ENCODE measurements around the gene SERPINC1. TPM values are rescaled to one million over a fixed set of nuclear protein-coding genes. Genes with fewer than 3 reads are reported as not detected.

SERPINC1 gene
- total and polyA plus RNA-seq, 10 of the 15 experiments (the other 5 are each of a cell fraction or from before 2014, with no cell fraction given), result 0.11 to 0.44 TPM; not detected in 8

- 33% methylated on average over 3 of the region's 3 CpGs for WGBS (ENCODE audit: insufficient coverage, insufficient replicate concordance, low lambda C conversion rate, missing lambda C conversion rate)
- POLR2A ChIA-PET, result no interaction called here
- Histone ChIP-seq H3K79me2 (ENCODE audit: control insufficient read depth, insufficient read depth, low read length) (no peaks in the 10 kb centered on the region), H3K9ac (ENCODE audit: control insufficient read depth, insufficient read depth, low read length) (no peak overlapping the region), H3K4me2 (ENCODE audit: control insufficient read depth, insufficient read depth) (no peak overlapping the region), H3K9me3 (replicated peaks; ENCODE audit: control insufficient read depth, insufficient read depth, low read length) (no peaks in the 10 kb centered on the region), H3K27me3 (replicated peaks in 1 of 2; ENCODE audit: control insufficient read depth in 2 of 2, insufficient read depth in 2 of 2, low read length in 1 of 2) (peaks cover 0 to 1% of the 10 kb centered on the region in 2 experiments; a peak in 1 of 4 replicates), H3K4me1 (ENCODE audit: control insufficient read depth, insufficient read depth, low read length) (no peaks in the 10 kb centered on the region), H3K27ac (ENCODE audit: control insufficient read depth, insufficient read depth) (no peak overlapping the region), H2AFZ (ENCODE audit: control insufficient read depth, low read depth, low read length) (no peak overlapping the region), H4K20me1 (ENCODE audit: control insufficient read depth, insufficient read depth) (no peaks in the 10 kb centered on the region), H3K36me3 (ENCODE audit: control insufficient read depth in 2 of 2, insufficient read depth in 2 of 2, low read length in 1 of 2) (no peaks in the 10 kb centered on the region), H3K4me3 (no peak overlapping the region)
- in situ Hi-C loops (cut with MboI), result no loop called here
- BruUV-seq (replicated peaks), result no TSS peak
- intact Hi-C loops (cut with micrococcal nuclease; ENCODE audit: unreplicated experiment), result no loop called here
- no peak for FAIRE-seq
- CTCF ChIA-PET, result interaction anchor here (1.2 kb wide), 1 partner anchor 11 kb away, joined by 4 read pairs; no protein-coding TSS in a partner anchor
- RAD21 ChIA-PET (ENCODE audit: unreplicated experiment), result no interaction called here
- SMC1A ChIA-PET (ENCODE audit: uncharacterized antibody, unreplicated experiment), result interaction anchor here (0.6 kb wide), 1 partner anchor 771 kb away, joined by 3 read pairs; no protein-coding TSS in a partner anchor
- DNase-seq (ENCODE audit: low read depth, low spot score), result no peak
- ATAC-seq, result no peak
- TF ChIP-seq CEBPB (IDR thresholded peaks at IDR 0.05; ENCODE audit: borderline replicate concordance in 1 of 2, low read depth in 2 of 2, low read length in 2 of 2) (no peak), HDAC6 (IDR thresholded peaks at IDR 0.05; ENCODE audit: unreplicated experiment) (no peak), NRF1 (conservative IDR thresholded peaks at IDR 0.05; ENCODE audit: low read depth, low read length) (no peak), KLF5 (IDR thresholded peaks at IDR 0.05; ENCODE audit: partially characterized antibody) (no peak), ASH2L (IDR thresholded peaks at IDR 0.05; ENCODE audit: borderline replicate concordance, low read depth) (no peak), SMC3 (IDR thresholded peaks at IDR 0.05; ENCODE audit: borderline replicate concordance, low read length) (no peak), STAT1 (conservative IDR thresholded peaks at IDR 0.05) (no peak), ZNF687 (IDR thresholded peaks at IDR 0.05) (no peak), BCL11A (IDR thresholded peaks at IDR 0.05; ENCODE audit: low read depth, low read length) (no peak), NR2C1 (IDR thresholded peaks at IDR 0.05) (no peak), IRF4 (IDR thresholded peaks at IDR 0.05; ENCODE audit: low read depth, low read length) (no peak), JUNB (IDR thresholded peaks at IDR 0.05) (no peak), JUND (IDR thresholded peaks at IDR 0.05; ENCODE audit: low read depth, low read length) (no peak)
- TF ChIP-seq, protein P1, sequence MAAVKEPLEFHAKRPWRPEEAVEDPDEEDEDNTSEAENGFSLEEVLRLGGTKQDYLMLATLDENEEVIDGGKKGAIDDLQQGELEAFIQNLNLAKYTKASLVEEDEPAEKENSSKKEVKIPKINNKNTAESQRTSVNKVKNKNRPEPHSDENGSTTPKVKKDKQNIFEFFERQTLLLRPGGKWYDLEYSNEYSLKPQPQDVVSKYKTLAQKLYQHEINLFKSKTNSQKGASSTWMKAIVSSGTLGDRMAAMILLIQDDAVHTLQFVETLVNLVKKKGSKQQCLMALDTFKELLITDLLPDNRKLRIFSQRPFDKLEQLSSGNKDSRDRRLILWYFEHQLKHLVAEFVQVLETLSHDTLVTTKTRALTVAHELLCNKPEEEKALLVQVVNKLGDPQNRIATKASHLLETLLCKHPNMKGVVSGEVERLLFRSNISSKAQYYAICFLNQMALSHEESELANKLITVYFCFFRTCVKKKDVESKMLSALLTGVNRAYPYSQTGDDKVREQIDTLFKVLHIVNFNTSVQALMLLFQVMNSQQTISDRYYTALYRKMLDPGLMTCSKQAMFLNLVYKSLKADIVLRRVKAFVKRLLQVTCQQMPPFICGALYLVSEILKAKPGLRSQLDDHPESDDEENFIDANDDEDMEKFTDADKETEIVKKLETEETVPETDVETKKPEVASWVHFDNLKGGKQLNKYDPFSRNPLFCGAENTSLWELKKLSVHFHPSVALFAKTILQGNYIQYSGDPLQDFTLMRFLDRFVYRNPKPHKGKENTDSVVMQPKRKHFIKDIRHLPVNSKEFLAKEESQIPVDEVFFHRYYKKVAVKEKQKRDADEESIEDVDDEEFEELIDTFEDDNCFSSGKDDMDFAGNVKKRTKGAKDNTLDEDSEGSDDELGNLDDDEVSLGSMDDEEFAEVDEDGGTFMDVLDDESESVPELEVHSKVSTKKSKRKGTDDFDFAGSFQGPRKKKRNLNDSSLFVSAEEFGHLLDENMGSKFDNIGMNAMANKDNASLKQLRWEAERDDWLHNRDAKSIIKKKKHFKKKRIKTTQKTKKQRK (IDR thresholded peaks at IDR 0.05; ENCODE audit: low read depth, low read length), result no peak
These were observed 4.0 kb downstream of the SERPINC1 start for GRCh38 chr1:173913111-173913510.

Data from GM12878 (cell line).